Panc1 (cell line): ENCODE data around the gene RALGPS1.

Experiments
- CTCF ChIP-seq: fragments of 450-650 bp; IDR thresholded peaks from 2 replicates; pipeline ENCODE4 v1.5.1; 2017; ENCODE audit warnings: mild to moderate bottlenecking
- POLR2AphosphoS5 ChIP-seq: IDR thresholded peaks from 2 replicates; pipeline ENCODE4 v1.6.1; 2012; ENCODE audit warnings: mild to moderate bottlenecking, low read depth, low read length, moderate library complexity

GRCh38 chr9:127182901-127183746 lies 268.5 kb downstream of the RALGPS1 start:
- TF ChIP-seq CTCF, result no peak
- TF ChIP-seq POLR2AphosphoS5, result no peak
